Hematopoietic multipotent progenitor cell treated with erythropoietin and hydrocortisone succinate and interleukin-3 and kit ligand, for 17 days (in vitro differentiated cells): ENCODE results near the gene PREB.
"Not testable (repeated sequence)": the region's sequence is repeated elsewhere in the genome, so short reads cannot be mapped to it uniquely, and the experiment has no call there.

Experiments used
- DNase-seq: peaks from one replicate; pipeline ENCODE4 v3.0.0-alpha.2; 2015; ENCODE audit warnings: low spot score

Gene PREB

GRCh38 chr2:27133905-27134780 is at the start of gene PREB:
TSS of gene PREB (minus strand) at chr2:27134636. CDS start at chr2:27134421, 215 bp downstream.
- peak; percentile 99 for DNase-seq

GRCh38 chr2:27184115-27184514 is 49.7 kb upstream of the PREB start:
- no peak for DNase-seq

- no peak for DNase-seq
These were observed 47.9 kb upstream of the PREB start for GRCh38 chr2:27182346-27182745.

- DNase-seq: no peak
These were observed 45.0 kb upstream of the PREB start for GRCh38 chr2:27179344-27180000.

GRCh38 chr2:27178469-27178868 is 44.0 kb upstream of the PREB start:
- no peak for DNase-seq

- no peak for DNase-seq
These were observed 43.3 kb upstream of the PREB start for GRCh38 chr2:27177441-27178351.

- not testable (repeated sequence) for DNase-seq
These were observed 41.3 kb upstream of the PREB start for GRCh38 chr2:27175781-27176180.

GRCh38 chr2:27175330-27175729 is 40.9 kb upstream of the PREB start:
- no peak for DNase-seq

- DNase-seq: no peak
These were observed 40.2 kb upstream of the PREB start for GRCh38 chr2:27174638-27175037.

- DNase-seq: no peak
These were observed 37.0 kb upstream of the PREB start for GRCh38 chr2:27171351-27171848.

GRCh38 chr2:27170581-27171337 is 36.3 kb upstream of the PREB start:
- DNase-seq: no peak

- DNase-seq: no peak
These were observed 30.7 kb upstream of the PREB start for GRCh38 chr2:27164960-27165763.

- DNase-seq: no peak
These were observed 28.0 kb upstream of the PREB start for GRCh38 chr2:27162151-27163121.

GRCh38 chr2:27160191-27160590 is 25.8 kb upstream of the PREB start:
- DNase-seq: no peak

GRCh38 chr2:27159271-27159670 is 24.8 kb upstream of the PREB start:
- no peak for DNase-seq

- no peak for DNase-seq
These were observed 24.0 kb upstream of the PREB start for GRCh38 chr2:27158468-27158867.

GRCh38 chr2:27155069-27155520 is 20.7 kb upstream of the PREB start:
- no peak for DNase-seq

- DNase-seq: no peak
These were observed 20.1 kb upstream of the PREB start for GRCh38 chr2:27154488-27154887.

- no peak for DNase-seq
These were observed 18.5 kb upstream of the PREB start for GRCh38 chr2:27152796-27153464.
